Endothelial cell of hepatic sinusoid (primary cell): ENCODE data around the gene HIRIP3.
"Not testable (repeated sequence)": the region's sequence is repeated elsewhere in the genome, so short reads cannot be mapped to it uniquely, and the experiment has no call there.

Experiments
- in situ Hi-C: cut with HindIII; loops from 2 replicates; pipeline ENCODE4 v1.10.0; 2017; ENCODE audit warnings: low sequenced_read_pairs

HIRIP3 gene

GRCh38 chr16:30017277-30017656 is 21.9 kb upstream of the HIRIP3 start:
- in situ Hi-C loops: no loop called here

- in situ Hi-C loops: no loop called here
These were observed 21.3 kb upstream of the HIRIP3 start for GRCh38 chr16:30016555-30017276.

GRCh38 chr16:30015450-30015849 is 20.0 kb upstream of the HIRIP3 start:
- in situ Hi-C loops: not testable (repeated sequence)

- in situ Hi-C loops: not testable (repeated sequence)
These were observed 17.2 kb upstream of the HIRIP3 start for GRCh38 chr16:30012598-30012997.

DNA sequence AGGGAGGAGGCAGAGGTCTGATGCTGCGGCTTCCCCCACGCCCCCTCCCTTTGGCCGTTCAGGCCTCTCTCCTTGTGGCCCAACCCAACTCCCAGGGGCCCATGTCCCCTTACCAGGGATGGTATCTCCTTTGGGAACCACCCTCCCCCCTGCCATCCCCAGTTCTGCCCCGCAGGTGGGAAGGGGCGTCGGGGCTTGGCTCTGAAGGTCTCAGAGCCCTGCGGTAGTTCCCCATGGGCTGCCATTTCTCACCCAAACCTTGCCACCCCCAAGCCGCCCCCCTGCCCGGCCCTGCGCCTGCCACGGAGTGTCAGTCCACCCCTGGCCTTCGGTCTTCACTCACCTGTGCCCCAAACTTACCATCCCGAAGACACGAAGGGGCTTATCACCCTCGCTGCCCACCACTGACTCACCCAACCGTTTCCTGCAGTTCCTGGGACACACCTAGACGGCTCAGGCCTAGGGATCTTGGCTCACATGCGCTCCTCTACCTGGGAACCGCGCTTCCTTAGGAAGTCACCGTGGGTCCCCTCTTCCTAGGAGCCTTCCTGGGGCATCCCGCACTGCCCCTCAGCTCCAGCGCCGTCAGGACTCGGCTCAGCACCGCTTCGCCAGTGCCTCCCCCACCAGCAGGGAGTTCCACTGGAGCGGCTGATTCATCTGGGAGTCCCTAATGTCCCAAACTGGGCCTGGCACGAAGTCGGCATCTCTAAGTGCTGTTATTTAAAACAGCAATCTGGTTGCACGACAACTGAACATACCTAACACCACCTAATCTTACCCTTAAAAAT is 16.5 kb upstream of the HIRIP3 start:
- in situ Hi-C loops: no loop called here

GRCh38 chr16:30010844-30011713 is 15.7 kb upstream of the HIRIP3 start, which contains the start of gene DOC2A:
Gene DOC2A (minus strand): TSS chr16:30011027. CDS start chr16:30010222, 805 bp downstream.
- in situ Hi-C loops: no loop called here

DNA sequence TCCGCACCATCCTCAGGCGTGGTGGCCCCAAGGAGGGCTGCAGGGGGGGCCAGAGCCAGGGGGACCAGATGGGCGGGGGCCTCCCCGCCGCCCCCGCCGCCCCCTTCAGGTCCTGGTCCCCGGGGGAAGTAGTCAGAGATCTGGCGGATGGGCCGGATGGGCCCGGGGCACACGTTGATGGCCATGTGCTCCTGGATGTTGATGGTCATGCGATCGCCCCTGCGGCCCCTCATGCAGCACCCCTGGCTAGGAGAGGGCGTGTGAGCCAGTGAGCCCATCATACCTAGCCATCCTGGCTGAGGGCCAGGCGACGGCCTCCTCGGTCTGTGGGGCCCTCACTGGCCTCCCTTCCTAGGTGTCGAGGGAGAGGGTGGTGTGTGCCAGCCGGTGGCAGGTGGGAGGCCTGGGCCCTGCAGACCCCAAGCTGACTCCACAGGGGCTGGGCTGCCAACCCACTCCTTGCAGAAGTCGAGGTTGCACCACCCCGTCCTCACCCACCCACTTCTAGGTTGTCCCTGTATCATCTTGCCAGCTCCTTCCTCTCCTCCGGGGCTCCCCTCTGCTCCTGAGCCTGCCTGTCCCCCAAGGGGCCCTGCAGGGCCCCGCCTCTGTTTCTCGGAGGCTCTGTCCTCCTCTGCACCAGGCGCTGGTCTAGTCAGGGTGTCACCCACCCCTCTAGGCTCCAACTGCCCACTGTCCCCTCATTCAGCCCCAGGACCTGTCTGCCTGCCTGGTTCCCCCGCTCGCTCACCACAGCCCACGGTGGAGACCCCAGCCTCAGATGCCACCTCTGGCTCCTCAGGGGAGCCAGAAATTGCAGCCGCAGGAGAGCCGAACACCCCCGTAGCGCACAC is 14.8 kb upstream of the HIRIP3 start:
- in situ Hi-C loops: no loop called here

DNA sequence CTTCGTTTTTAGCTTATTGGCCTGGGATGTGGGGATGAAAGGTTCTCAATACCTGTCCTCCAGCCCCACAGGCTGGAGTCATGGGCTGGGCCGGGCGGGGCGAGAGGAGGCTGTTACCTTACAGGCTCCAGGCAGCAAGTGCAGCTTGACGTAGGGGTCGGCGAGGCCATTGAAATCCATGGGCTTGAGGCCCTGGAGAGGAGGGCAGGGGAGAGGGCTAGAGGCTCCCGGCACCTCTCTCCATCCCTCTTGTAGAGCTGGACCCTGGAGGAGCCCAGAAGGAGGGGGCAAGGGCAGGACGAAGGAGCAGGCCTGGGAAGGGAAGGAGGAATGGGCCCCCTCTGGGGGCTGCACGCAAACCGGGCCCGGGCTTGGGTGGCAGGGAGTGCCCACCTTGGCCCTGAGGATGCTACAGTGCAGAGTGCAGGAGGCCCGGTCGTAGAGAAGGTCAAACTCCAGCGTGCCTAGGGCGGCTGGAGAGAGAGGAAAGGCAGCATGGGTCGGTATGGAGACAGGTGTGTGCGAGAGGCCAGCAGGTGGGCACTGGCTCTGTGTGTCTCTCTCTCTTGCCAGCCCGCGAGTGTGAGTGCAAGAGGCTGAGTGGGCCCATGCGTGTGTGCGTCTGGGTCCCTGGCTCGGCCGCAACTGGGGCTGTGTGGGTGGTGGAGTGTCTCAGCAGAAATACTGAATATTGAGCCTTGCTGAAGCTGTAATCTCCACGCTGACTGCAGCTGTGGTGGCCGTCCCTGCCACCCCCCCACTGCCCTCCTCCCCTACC is 13.9 kb upstream of the HIRIP3 start:
- in situ Hi-C loops: no loop called here

- in situ Hi-C loops: no loop called here
These were observed 12.0 kb upstream of the HIRIP3 start for GRCh38 chr16:30007378-30007895.

DNA sequence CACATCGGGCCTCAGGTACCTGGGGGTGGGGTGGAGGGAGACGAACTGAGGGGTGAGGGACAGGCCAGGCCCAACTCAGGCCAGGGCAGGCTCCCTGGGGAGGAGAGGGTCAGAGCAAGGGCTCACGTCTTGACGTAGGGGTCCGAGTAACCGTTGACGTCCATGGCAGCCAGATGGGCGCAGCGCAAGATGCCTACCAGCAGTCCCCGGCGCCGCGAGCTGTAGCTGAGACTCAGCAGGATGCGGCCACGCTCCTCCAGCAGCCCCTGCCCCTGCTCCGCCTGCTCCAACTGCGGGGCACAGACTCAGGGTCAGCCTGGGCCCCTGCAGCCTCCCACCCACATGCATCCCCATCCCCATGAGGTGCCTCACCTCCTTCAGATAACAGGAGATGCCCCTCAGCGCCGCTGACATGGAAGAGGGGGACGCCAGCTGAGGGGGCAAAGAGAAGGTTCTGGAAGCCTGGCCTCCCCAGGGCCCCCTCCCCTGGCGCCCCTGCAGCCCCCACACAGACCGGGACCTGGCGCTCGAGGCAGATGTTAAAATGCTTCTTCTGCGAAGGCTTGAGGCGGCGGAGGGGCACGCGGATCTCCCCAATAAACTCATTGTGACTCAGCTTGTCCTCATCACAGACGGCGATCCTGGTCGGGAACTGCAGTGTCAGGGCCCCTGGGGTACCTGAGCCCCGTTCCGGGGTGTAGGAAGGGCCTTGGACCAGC is 11.4 kb upstream of the HIRIP3 start:
- in situ Hi-C loops: no loop called here

DNA sequence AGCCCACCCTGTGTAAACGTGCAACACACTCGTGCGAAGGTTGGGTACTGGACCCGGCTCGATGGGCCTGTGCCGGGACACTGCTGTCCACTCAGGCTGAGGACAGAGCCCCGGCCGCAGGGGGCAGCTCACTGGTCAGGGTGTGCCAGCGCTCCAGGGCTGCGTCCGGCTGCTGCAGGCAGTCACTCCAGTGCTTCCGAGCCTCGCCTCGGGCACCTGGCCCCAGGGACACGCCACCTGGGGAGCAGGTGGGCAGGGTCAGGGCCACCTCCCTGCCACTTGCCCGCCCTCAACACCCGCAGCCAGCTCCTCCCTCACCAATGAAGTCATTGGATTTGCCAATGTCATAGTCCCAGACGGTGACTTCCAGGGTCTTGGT is 10.7 kb upstream of the HIRIP3 start:
- in situ Hi-C loops: no loop called here

DNA sequence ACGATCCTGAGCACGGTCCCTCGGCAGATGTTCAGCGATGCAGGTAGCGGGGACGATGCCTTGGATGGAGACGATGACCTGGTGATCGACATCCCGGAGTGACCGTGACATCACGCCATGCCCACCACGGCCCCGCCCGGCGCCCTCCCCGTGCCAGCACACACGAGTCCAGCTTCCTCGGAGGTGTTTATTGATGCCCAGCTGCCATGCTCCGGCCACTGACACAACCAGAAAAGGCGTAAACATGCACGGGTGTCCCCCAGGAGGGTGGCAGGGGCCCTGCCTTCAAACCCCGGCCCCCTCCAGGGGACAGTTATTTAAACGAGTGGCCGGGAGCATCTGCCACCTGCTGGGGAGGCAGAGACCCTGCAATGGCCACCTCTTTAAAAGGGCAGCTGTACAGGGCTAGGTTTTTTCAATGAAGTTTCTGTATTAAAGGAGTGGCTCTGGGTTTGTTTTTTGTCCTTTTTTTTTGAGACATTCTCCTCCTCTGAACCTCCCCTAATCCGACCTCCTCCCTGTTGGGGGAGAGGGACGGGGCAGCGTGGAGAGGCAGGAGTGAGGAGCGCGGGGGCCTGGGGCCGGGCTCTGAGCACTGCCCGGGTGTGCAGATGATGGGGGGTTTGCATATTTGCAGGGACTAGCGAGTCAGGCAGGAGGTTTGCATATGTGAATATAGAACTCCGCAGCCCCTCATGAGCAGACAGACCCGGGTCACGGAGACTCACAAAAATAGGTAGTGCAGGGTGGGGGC is 10.1 kb upstream of the HIRIP3 start:
- in situ Hi-C loops: no loop called here

GRCh38 chr16:30004811-30005242 is 9.4 kb upstream of the HIRIP3 start:
- in situ Hi-C loops: no loop called here

DNA sequence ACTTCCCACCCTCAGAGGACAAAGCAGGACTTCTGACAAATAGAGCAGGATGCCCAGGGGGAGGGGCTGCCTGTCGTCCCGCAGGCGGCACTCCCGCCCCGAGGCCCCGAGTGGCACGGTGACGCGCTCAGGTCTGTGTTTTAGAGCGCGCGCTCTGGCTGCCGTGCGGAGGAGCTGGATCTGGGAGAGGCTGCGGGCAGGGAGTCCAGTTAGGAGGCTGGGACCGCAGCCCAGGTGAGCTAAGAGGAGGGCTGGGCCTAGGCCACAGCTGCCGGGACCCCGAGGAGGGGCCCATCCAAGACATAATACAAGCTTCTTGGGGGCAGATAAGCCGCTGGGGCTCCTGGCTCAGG is 9.0 kb upstream of the HIRIP3 start:
- in situ Hi-C loops: no loop called here

GRCh38 chr16:30003670-30004423 is 8.4 kb upstream of the HIRIP3 start:
- in situ Hi-C loops: no loop called here

DNA sequence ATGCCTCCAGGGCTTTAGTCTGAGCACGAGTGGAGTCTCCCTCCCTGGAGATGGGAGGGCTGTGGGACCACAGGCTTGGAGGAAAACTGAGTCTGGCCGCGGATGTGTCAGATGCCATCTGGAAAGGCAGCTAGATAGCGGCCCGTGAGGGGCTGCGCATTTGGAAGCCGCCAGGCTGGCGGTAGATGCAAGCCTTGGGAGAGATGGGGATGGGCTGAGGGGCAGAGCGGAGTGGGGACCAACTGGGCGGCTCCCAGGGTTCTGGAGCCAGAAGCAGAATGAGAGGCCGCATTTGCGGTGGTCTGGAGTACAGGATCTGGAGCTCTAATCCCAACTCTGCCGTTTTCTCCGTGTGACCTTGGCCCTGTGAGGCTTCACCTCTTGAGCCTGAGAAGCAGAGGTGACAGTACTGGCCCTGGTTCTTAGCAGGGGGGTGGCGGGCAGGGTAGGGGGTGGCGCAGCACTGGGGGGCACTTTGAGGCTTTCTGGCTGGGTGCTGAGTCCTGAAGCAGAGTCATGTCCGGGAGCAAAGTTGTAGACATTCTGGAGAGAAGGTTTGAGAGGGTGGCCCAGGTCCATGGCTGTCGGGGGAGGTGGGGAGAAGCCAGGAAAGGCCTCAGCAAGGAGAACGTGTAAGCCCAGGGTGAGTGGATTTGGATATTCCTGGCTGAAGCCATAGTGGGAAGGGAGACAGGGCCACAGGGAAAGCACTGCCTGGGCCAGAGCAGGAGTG is 7.4 kb upstream of the HIRIP3 start:
- in situ Hi-C loops: no loop called here
